Endothelial cell of umbilical vein (primary cell): ENCODE measurements around the gene RAPGEF6.
"Not testable (repeated sequence)": the region's sequence is repeated elsewhere in the genome, so short reads cannot be mapped to it uniquely, and the experiment has no call there.

Source experiments
- FOS ChIP-seq: IDR thresholded peaks from 2 replicates; pipeline ENCODE4 v1.6.1; 2011; ENCODE audit warnings: mild to moderate bottlenecking, low read length, moderate library complexity, borderline replicate concordance; ENCODE audit not compliant: insufficient read depth
- JUN ChIP-seq: IDR thresholded peaks from 2 replicates; pipeline ENCODE4 v1.6.1; 2011; ENCODE audit warnings: borderline replicate concordance, low read depth; ENCODE audit not compliant: insufficient read length, insufficient read depth
- MYC ChIP-seq: IDR thresholded peaks from one replicate; pipeline ENCODE4 v1.6.1; 2011; ENCODE audit warnings: mild to moderate bottlenecking, low read depth, low read length
- POLR2A ChIP-seq: IDR thresholded peaks from 2 replicates; pipeline ENCODE4 v1.6.1; 2012; ENCODE audit warnings: low read depth, mild to moderate bottlenecking, control low read depth, low read length
- POLR2AphosphoS5 ChIP-seq: IDR thresholded peaks from 2 replicates; pipeline ENCODE4 v1.6.1; 2012; ENCODE audit warnings: low read depth, mild to moderate bottlenecking, control low read depth, low read length, moderate library complexity; ENCODE audit not compliant: insufficient read depth
- TF ChIP-seq, protein P1 (sequence below), 2 donors: IDR thresholded peaks; 1 replicate in 1 of 2; 2 replicates in 1 of 2; pipeline ENCODE4 v1.5.1; 2011; ENCODE audit warnings: low read length in 2 of 2, mild to moderate bottlenecking in 2 of 2, moderate library complexity in 2 of 2, control low read depth in 1 of 2, inconsistent platforms in 1 of 2, low read depth in 1 of 2; ENCODE audit not compliant: insufficient read depth in 1 of 2; ENCODE audit errors: extremely low read depth in 1 of 2

DNA sequence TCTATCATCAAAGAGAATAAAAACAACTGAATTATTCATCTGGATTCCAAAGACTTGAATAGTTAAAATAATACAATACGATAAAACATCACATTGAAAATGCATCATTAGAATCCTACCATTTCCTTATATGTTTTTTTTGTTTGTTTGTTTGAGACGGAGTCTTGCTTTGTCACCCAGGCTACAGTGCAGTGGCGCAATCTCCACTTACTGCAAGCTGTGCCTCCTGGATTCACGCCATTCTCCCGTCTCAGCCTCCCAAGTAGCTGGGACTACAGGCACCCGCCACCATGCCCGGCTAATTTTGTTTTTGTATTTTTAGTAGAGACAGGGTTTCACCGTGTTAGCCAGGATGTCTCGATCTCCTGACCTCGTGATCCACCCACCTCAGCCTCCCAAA is 43.2 kb upstream of the RAPGEF6 start:
- TF ChIP-seq, protein P1, sequence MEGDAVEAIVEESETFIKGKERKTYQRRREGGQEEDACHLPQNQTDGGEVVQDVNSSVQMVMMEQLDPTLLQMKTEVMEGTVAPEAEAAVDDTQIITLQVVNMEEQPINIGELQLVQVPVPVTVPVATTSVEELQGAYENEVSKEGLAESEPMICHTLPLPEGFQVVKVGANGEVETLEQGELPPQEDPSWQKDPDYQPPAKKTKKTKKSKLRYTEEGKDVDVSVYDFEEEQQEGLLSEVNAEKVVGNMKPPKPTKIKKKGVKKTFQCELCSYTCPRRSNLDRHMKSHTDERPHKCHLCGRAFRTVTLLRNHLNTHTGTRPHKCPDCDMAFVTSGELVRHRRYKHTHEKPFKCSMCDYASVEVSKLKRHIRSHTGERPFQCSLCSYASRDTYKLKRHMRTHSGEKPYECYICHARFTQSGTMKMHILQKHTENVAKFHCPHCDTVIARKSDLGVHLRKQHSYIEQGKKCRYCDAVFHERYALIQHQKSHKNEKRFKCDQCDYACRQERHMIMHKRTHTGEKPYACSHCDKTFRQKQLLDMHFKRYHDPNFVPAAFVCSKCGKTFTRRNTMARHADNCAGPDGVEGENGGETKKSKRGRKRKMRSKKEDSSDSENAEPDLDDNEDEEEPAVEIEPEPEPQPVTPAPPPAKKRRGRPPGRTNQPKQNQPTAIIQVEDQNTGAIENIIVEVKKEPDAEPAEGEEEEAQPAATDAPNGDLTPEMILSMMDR (IDR thresholded peaks at IDR 0.05; ENCODE audit: extremely low read depth in 1 of 2, insufficient read depth in 1 of 2, low read depth in 1 of 2, low read length in 2 of 2), result not testable (repeated sequence)
- TF ChIP-seq JUN, POLR2A, FOS, MYC, POLR2AphosphoS5: not testable (repeated sequence)
